ENCODE measurements around the gene DGKE.
A peak's percentile ranks its signal among the peaks of the same experiment; 100 is the strongest.

Gene DGKE

GRCh38 chr17:56851008-56851407, 17.1 kb downstream of the DGKE start:
- no peak for DNase-seq

GRCh38 chr17:56861899-56862298, 27.9 kb downstream of the DGKE start:
- DNase-seq: no peak

- DNase-seq: no peak
Observed at GRCh38 chr17:56863974-56864373, 30.0 kb downstream of the DGKE start.

GRCh38 chr17:56866076-56866475, 32.1 kb downstream of the DGKE start:
- DNase-seq: no peak

- DNase-seq: peak in 1 of 5 experiments; percentile 8
Observed at GRCh38 chr17:56866496-56866895, 32.5 kb downstream of the DGKE start.

- DNase-seq: no peak
Observed at GRCh38 chr17:56867948-56868376, 34.0 kb downstream of the DGKE start.

- no peak for DNase-seq
Observed at GRCh38 chr17:56868716-56869115, 34.8 kb downstream of the DGKE start.

GRCh38 chr17:56870081-56870651, 36.2 kb downstream of the DGKE start:
- DNase-seq: peak in 1 of 5 experiments; percentile 49

- no peak for DNase-seq
Observed at GRCh38 chr17:56876766-56877179, 42.8 kb downstream of the DGKE start.

- no peak for DNase-seq
Observed at GRCh38 chr17:56879280-56879679, 45.3 kb downstream of the DGKE start.

GRCh38 chr17:56880133-56880532, 46.2 kb downstream of the DGKE start:
- DNase-seq: no peak

GRCh38 chr17:56880571-56880970, 46.6 kb downstream of the DGKE start:
- DNase-seq: no peak

GRCh38 chr17:56881685-56882295, 47.8 kb downstream of the DGKE start:
- no peak for DNase-seq

GRCh38 chr17:56883616-56884015, 49.7 kb downstream of the DGKE start:
- DNase-seq: no peak

GRCh38 chr17:56884483-56885311, 50.7 kb downstream of the DGKE start:
- DNase-seq: no peak

GRCh38 chr17:56885312-56885657, 51.3 kb downstream of the DGKE start:
- no peak for DNase-seq

- no peak for DNase-seq
Observed at GRCh38 chr17:56886288-56886731, 52.4 kb downstream of the DGKE start.

GRCh38 chr17:56887105-56887504, 53.2 kb downstream of the DGKE start:
- no peak for DNase-seq

- no peak for DNase-seq
Observed at GRCh38 chr17:56887552-56888467, 53.9 kb downstream of the DGKE start.

GRCh38 chr17:56890390-56890789, 56.4 kb downstream of the DGKE start:
- no peak for DNase-seq

GRCh38 chr17:56890906-56891674, 57.1 kb downstream of the DGKE start:
- DNase-seq: no peak

- peak; percentile 12 to 31 (median 24) for DNase-seq
Observed at GRCh38 chr17:56891751-56892150, 57.8 kb downstream of the DGKE start.
